HS-27A (cell line): Measurements from ENCODE around the gene ART4.
A peak's percentile ranks its signal among the peaks of the same experiment; 100 is the strongest.

Source experiments
- DNase-seq: peaks from one replicate; pipeline ENCODE4 v3.0.0-alpha.2; 2012; ENCODE audit warnings: low read depth, missing footprints

Gene ART4

GRCh38 chr12:14843425-14843887 is at the start of gene ART4:
ART4 (minus strand) TSS chr12:14843526; CDS start chr12:14843113, 413 bp downstream.
- no peak for DNase-seq

GRCh38 chr12:14892726-14893505 is 49.6 kb upstream of the ART4 start:
- DNase-seq, result no peak

DNA sequence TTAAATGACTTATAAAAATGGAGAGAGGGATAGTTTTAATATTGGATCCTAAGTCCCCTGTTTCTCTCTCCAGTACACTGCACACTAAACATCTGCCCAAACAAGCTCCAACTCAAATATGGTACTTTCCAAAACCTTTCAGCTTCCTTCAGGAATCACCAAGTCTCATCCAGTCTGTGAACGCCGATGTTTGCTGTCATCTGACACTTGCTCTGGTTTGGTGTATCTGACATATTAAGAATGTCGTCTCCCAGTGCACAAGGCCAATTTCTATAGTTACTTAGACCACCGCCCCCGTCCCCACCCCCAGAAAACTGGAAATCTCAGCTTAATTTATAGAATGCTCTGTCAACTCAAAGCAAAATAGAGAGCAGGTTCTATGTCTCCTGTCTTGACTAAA is 47.4 kb upstream of the ART4 start:
- no peak for DNase-seq

DNA sequence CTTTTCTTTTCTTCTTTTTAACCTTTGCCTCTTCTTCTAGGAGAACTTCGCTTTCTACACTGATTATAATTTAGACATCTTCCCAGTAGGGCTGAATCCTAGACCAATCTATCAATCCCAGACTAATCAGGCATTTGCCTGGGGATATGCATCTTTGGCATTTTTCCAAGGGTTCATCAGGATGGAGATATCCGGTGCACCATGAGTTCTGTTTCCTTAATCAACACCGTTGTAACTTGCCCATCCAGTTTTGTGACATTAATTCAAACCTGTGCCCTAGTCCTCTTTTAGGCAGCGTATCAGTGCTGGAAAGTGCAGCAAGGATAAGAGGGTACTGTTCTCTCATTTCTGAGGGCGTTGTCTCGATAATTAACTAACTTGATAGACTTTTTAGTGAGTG is 42.9 kb upstream of the ART4 start:
- no peak for DNase-seq

DNA sequence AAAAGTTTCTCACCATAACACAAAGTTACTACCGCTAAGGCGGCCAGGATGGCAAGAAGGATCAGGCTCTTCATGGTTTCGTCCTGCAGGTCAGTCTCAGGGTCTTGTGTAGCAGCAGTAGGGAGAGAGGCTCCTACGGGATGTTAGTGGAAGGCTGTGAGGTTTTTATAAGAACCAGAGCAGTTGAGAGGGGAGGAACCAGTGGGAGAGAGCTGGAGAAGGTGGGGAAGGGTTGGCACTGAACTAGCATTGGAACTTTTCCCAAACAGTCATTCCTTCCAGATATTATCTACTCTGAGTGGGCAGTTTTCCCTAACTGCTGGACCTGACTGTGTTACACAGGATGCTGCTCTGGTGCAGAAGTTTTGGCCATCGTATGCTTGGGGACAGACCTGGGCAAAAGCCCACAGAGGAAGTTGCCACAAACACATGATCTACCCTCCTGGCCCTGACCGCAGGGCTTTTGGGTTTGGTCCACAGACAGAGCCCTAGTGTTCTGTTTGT is 42.4 kb upstream of the ART4 start, which contains the start of gene MGP:
Gene MGP (minus strand): TSS at position 137 of the 504 bp plus-strand sequence. CDS start 63 bp downstream, at position 74.
- no peak for DNase-seq

GRCh38 chr12:14884458-14884878 is 41.1 kb upstream of the ART4 start:
- DNase-seq, result peak; percentile 72

DNA sequence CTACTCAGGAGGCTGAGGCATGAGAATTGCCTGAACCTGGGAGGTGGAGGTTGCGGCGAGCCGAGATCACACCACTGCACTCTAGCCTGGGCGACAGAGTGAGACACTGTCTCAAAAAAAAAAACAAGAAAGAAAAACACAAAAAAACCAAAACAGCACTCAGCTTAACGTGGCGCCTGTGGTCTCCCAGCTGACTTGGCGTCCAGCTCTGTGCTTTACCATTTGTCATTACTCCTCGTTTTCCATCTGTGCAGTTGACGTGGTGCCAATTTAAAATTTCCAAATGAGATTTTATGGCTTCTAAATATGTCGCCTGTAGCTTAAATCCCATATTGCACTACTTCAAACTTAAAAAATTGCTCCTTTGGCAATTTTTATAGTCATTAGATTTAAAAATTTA is 40.4 kb upstream of the ART4 start:
- DNase-seq, result no peak

- no peak for DNase-seq
Observed at GRCh38 chr12:14880890-14881453, 37.6 kb upstream of the ART4 start.

GRCh38 chr12:14879222-14879933 is 36.1 kb upstream of the ART4 start:
- DNase-seq, result no peak

- DNase-seq, result no peak
Observed at GRCh38 chr12:14878488-14878887, 35.2 kb upstream of the ART4 start.

DNA sequence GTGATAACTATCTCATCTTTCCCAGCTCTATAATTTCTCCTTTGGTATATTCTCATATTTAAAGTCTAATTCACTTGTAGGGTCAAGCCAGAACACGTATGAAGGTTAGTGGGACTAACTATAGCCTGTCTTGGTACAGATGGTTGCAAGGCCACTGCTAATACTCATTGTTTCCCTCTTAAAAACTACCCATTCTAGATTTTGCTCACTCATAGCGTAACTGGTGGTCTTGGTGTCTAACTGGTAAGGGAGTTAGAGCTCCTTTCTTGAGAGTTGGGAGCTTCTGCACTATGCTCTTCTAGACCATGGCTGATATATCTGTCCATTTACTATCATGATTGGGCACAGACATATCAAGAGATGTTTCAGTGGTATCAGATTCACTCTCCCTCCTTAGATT is 33.5 kb upstream of the ART4 start:
- DNase-seq, result no peak

GRCh38 chr12:14874882-14875281 is 31.6 kb upstream of the ART4 start:
- peak; percentile 47 for DNase-seq

GRCh38 chr12:14873440-14874185 is 30.3 kb upstream of the ART4 start:
- no peak for DNase-seq

GRCh38 chr12:14871886-14872285 is 28.6 kb upstream of the ART4 start:
- no peak for DNase-seq

DNA sequence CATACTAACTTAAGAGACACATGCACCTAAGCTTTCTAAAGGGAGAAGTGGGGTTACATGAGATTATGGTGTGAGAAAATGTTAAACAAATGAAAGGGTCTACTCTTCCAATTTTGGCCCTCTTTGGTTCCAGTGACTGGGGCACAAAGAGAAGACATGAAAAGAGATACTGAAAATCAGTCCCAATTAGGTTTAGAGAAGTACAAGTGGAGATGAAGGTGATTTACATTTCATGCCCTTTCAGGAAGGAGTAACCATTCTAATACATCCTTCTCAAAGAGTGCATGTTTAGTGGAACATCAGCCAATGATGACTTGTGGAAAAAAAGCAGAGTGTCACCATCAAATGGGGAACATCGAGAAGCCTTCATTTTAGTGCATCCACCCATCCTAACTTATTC is 27.9 kb upstream of the ART4 start:
- no peak for DNase-seq

DNA sequence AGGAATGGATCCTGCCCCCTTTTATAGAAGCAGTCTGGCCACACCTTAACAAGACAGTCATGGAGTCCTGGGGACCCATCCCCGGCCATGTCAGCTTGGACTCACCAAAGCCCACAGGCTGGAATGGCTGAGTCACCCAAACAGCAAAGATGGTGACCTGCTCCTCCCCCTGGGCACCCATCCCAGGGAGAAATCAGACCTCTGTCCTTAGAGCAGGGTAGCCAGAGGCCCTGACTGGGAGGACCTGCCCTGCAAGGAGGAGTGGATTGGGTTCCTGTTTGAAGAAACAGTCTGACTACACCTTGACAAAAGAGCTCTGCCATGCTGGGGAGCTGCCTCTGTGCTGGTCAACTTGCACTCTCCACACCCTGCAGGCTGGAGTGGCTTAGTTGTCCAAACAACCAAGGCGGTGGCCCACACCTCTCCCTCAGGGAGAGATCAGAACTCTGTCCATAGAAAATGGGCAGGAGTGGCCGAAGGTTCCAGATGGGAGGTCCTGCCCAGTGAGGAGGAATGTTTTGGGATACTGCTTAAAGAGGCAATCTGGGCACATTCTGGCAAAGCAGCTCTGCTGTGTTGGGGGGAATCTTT is 25.7 kb upstream of the ART4 start:
- no peak for DNase-seq

- no peak for DNase-seq
Observed at GRCh38 chr12:14860490-14860889, 17.2 kb upstream of the ART4 start.

GRCh38 chr12:14858513-14858912 is 15.2 kb upstream of the ART4 start:
- DNase-seq, result no peak

DNA sequence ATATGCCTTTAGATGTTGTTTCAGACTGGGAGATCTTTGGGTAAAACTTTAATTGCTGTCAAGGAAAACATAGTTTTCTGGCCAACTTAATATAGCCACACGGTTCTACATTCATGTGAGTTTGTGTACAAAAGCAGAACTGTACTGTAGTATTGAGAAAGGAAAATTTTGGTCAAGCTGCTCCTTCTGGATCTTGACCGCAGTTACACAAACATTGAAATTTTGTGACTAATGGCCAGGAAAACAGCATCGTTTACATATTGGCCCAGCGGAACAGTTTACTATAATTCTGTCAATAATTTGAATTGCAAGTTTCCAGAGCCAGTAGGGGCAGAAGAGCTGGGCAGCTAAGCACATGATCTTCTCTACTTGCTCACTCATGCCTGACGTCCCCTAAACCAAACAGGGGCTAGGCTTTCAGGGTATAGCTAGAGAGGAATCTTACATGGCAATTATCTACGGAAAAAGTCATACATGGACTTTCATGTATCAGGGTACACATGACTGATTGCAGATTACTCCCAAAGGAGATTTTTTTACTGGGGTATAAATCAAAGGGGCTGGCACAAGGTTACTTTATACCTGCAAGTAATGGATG is 11.4 kb upstream of the ART4 start:
- no peak for DNase-seq

GRCh38 chr12:14853961-14854360 is 10.6 kb upstream of the ART4 start:
- DNase-seq, result no peak

DNA sequence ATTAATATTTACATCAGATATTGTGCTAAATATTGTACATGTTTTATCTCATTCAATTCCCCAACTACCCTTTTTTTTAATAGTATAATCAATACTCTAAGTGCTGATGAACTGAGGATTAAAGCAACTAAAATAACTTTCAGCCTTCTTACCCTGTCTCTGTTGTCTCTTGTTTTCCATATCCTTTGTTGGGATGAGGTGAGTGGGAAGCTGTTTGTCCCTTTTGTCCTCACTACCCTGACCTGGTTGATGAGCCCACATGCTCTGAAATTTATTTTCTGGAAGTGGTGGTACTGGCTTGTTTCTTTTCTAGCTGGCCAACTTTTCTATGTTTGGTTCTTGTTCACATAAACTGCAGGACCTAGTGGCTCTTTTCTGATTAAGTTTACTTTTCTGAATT is 9.6 kb upstream of the ART4 start:
- no peak for DNase-seq
